HepG2 (cell line): Measurements from ENCODE around the gene RAB3A. TPM values are rescaled to one million over a fixed set of nuclear protein-coding genes. Genes with fewer than 3 reads are reported as not detected.
A peak's percentile ranks its signal among the peaks of the same experiment; 100 is the strongest.

Source experiments
- AGO1 ChIP-seq: fragments of 200-400 bp; formaldehyde crosslinking; IDR thresholded peaks from 2 replicates; pipeline ENCODE4 v1.6.1; 2017; ENCODE audit warnings: mild to moderate bottlenecking, low read depth, low read length, moderate library complexity; ENCODE audit not compliant: poor library complexity, severe bottlenecking
- IRF9 ChIP-seq: sonication (generic); formaldehyde crosslinking; IDR thresholded peaks from 2 replicates; pipeline ENCODE4 v1.8.0; 2022; ENCODE audit warnings: missing genetic modification reagents, mild to moderate bottlenecking, borderline replicate concordance
- KDM1A ChIP-seq: IDR thresholded peaks from 2 replicates; pipeline ENCODE4 v1.6.1; 2016; ENCODE audit warnings: missing compliant biosample characterization
- PHF21A ChIP-seq: sonication (generic); formaldehyde crosslinking; IDR thresholded peaks from 2 replicates; pipeline ENCODE4 v1.5.0; 2020; ENCODE audit warnings: mild to moderate bottlenecking, missing genetic modification reagents
- POLR2A ChIP-seq, 2 experiments: IDR thresholded peaks; 2 replicates each; pipeline ENCODE4 v1.6.1; 2011; ENCODE audit warnings: low read depth in 2 of 2, low read length in 2 of 2, mild to moderate bottlenecking in 1 of 2, moderate library complexity in 1 of 2; ENCODE audit not compliant: insufficient read depth in 1 of 2
- RARA ChIP-seq: IDR thresholded peaks from 2 replicates; pipeline ENCODE4 v1.6.1; 2016; ENCODE audit warnings: missing genetic modification reagents, missing compliant biosample characterization
- SOX6 ChIP-seq, 2 experiments: fragments of 450-650 bp in 1 of 2; sonication (generic) in 1 of 2; formaldehyde crosslinking in 1 of 2; IDR thresholded peaks; 2 replicates each; pipeline versions ENCODE4 v1.4.0 to v1.6.1; 2017 to 2020; ENCODE audit warnings: antibody characterized with exemption in 1 of 2, mild to moderate bottlenecking in 1 of 2, missing genetic modification reagents in 1 of 2
- TAF15 ChIP-seq: fragments of 200-400 bp; formaldehyde crosslinking; IDR thresholded peaks from one replicate; pipeline ENCODE4 v1.6.1; 2018; ENCODE audit warnings: mild to moderate bottlenecking, low read depth, low read length; ENCODE audit not compliant: poor library complexity, severe bottlenecking
- TBL1XR1 ChIP-seq: fragments of 150-350 bp; IDR thresholded peaks from 2 replicates; pipeline ENCODE4 v1.6.1; 2014; ENCODE audit warnings: borderline replicate concordance, low read length; ENCODE audit not compliant: partially characterized antibody
- THAP7 ChIP-seq: sonication (generic); formaldehyde crosslinking; IDR thresholded peaks from 2 replicates; pipeline ENCODE4 v1.8.1; 2023; ENCODE audit warnings: mild to moderate bottlenecking, missing genetic modification reagents
- TP53 ChIP-seq: sonication (generic); formaldehyde crosslinking; conservative IDR thresholded peaks from 2 replicates; pipeline ENCODE4 v1.4.0; 2020; ENCODE audit warnings: missing genetic modification reagents
- U2AF1 ChIP-seq: fragments of 200-400 bp; formaldehyde crosslinking; optimal IDR thresholded peaks from 2 replicates; pipeline ENCODE3; 2017; ENCODE audit warnings: mild to moderate bottlenecking, low read depth, low read length
- ZNF280B ChIP-seq: sonication (generic); formaldehyde crosslinking; IDR thresholded peaks from 2 replicates; pipeline ENCODE4 v1.5.0; 2020; ENCODE audit warnings: missing genetic modification reagents, mild to moderate bottlenecking, borderline replicate concordance
- ZNF652 ChIP-seq: IDR thresholded peaks from 2 replicates; pipeline ENCODE4 v1.6.1; 2016; ENCODE audit warnings: low read depth, borderline replicate concordance
- polyA plus RNA-seq, 8 experiments: library from polyadenylated mRNA; depleted of rRNA in 3 of 8; stranded (reverse) in 7 of 8; unstranded in 1 of 8; fragments of >200 nt; fragmentation: Illumina TruSeq in 4 of 8; extraction: Trizol in 4 of 8; gene quantifications; 2 replicates each; pipeline versions ENCODE4 v1.2.1 to v1.2.3, GENCODE V29; 2011 to 2016; ENCODE audit warnings: low read depth in 4 of 8, missing spikeins in 1 of 8, mixed read lengths in 1 of 8; ENCODE audit not compliant: insufficient read depth in 1 of 8
- total RNA-seq, 5 experiments: library from RNA; depleted of rRNA; stranded (reverse); fragments of >200 nt; fragmentation: Illumina TruSeq; extraction: Trizol; gene quantifications; 2 replicates each; pipeline ENCODE4 v1.2.3, GENCODE V29; 2016; ENCODE audit warnings: low read depth in 1 of 5

Gene RAB3A
- total and polyA plus RNA-seq, 2 of the 13 experiments (the other 11 are each of a cell fraction or from before 2014, with no cell fraction given): 0.58 to 0.98 TPM

GRCh38 chr19:18224525-18225354 is 20.9 kb upstream of the RAB3A start (continued):
- TF ChIP-seq IRF9 (CRISPR knock-in tag): 0 out of 2 replicates have a peak, but pooled peaks have one; percentile 13
- peak; percentile 29 for TF ChIP-seq AGO1
- peak; percentile 11 for TF ChIP-seq TBL1XR1
- no peak for TF ChIP-seq SOX6 (IDR thresholded peaks at IDR 0.05)
- TF ChIP-seq SOX6 (CRISPR knock-in tag; IDR thresholded peaks at IDR 0.05): 0 out of 2 replicates have a peak, but pooled peaks have one; percentile 0
- TF ChIP-seq THAP7 (CRISPR knock-in tag): no peak
- peak; percentile 37 for TF ChIP-seq U2AF1
- TF ChIP-seq ZNF652 (CRISPR knock-in tag): peak; percentile 98
- TF ChIP-seq TP53 (CRISPR knock-in tag): no peak
- TF ChIP-seq ZNF280B (CRISPR knock-in tag): 0 out of 2 replicates have a peak, but pooled peaks have one; percentile 17
- 0 out of 2 replicates have a peak, but pooled peaks have one; percentile 21 for TF ChIP-seq RARA (CRISPR knock-in tag)
- TF ChIP-seq TAF15: peak; percentile 27
- TF ChIP-seq PHF21A: peak; percentile 60; the same call in 1 of the 2 replicates
- 0 out of 4 replicates have a peak, but pooled peaks of 1 of the 2 experiments have one; percentile 15 for TF ChIP-seq POLR2A (IDR thresholded peaks at IDR 0.05; ENCODE audit: insufficient read depth in 1 of 2, low read depth in 2 of 2, low read length in 2 of 2)
- TF ChIP-seq KDM1A: no peak
